GM03348 (cell line): ENCODE measurements around the gene CTSA.

Experiments used
- DNase-seq: peaks from one replicate; pipeline ENCODE4 v3.0.0; 2012; ENCODE audit warnings: low spot score

CTSA gene

GRCh38 chr20:45890985-45891983 lies at the start of gene CTSA, which contains the start of gene NEURL2:
CTSA (plus strand) TSS chr20:45891335; CDS start chr20:45891569, 234 bp downstream.
NEURL2 (minus strand) TSS chr20:45891208; CDS start chr20:45890991, 217 bp downstream.
- peak; percentile 97 for DNase-seq

- no peak for DNase-seq
These were observed 49.6 kb upstream of the CTSA start for GRCh38 chr20:45841407-45842129.

- DNase-seq, result peak; percentile 61
These were observed 48.8 kb upstream of the CTSA start for GRCh38 chr20:45842169-45842812.

GRCh38 chr20:45843506-45843905 lies 47.6 kb upstream of the CTSA start:
- DNase-seq, result no peak

- DNase-seq, result no peak
These were observed 45.7 kb upstream of the CTSA start for GRCh38 chr20:45845452-45845851.

- DNase-seq, result no peak
These were observed 42.7 kb upstream of the CTSA start for GRCh38 chr20:45848421-45848820.

GRCh38 chr20:45848969-45849582 lies 42.1 kb upstream of the CTSA start:
- DNase-seq, result no peak

GRCh38 chr20:45850238-45850637 lies 40.9 kb upstream of the CTSA start:
- DNase-seq, result no peak

- DNase-seq, result no peak
These were observed 40.2 kb upstream of the CTSA start for GRCh38 chr20:45850926-45851325.

GRCh38 chr20:45851501-45851900 lies 39.6 kb upstream of the CTSA start:
- DNase-seq, result no peak

- DNase-seq, result no peak
These were observed 38.8 kb upstream of the CTSA start for GRCh38 chr20:45852326-45852725.

- DNase-seq, result no peak
These were observed 37.7 kb upstream of the CTSA start for GRCh38 chr20:45853484-45853883.

- DNase-seq, result peak; percentile 100
These were observed 33.8 kb upstream of the CTSA start, which contains the start of the genes ACOT8 and ZSWIM3 for GRCh38 chr20:45857114-45857881. ACOT8 (minus strand) TSS chr20:45857392; CDS start chr20:45857315, 77 bp downstream. ZSWIM3 (plus strand) TSS chr20:45857614; CDS start chr20:45857826, 212 bp downstream.

GRCh38 chr20:45857882-45858216 lies 33.3 kb upstream of the CTSA start:
- DNase-seq, result no peak

- DNase-seq, result no peak
These were observed 31.2 kb upstream of the CTSA start for GRCh38 chr20:45859916-45860315.

- no peak for DNase-seq
These were observed 30.4 kb upstream of the CTSA start for GRCh38 chr20:45860560-45861220.

GRCh38 chr20:45861221-45862075 lies 29.7 kb upstream of the CTSA start:
- no peak for DNase-seq

GRCh38 chr20:45863543-45864470 lies 27.3 kb upstream of the CTSA start:
- DNase-seq, result no peak
